HCT116 (cell line): Measurements from ENCODE around the gene MRPS27. TPM values are rescaled to one million over a fixed set of nuclear protein-coding genes. Genes with fewer than 3 reads are reported as not detected.

ENCODE experiments used
- ATAC-seq: fragments of 200-7000 bp; cut with Tn5 transposase; 2 replicates; pipeline ENCODE4 v1.9.1; 2020; ENCODE audit warnings: mild to moderate bottlenecking, moderate library complexity
- BruUV-seq: library from RNA; stranded (reverse); fragments of 400-500 nt; replicated peaks from 2 replicates; lab custom pipeline; 2021; lab: Mats Ljungman, UMichigan
- CTCF ChIA-PET: fragments of 300-600 bp; sonication (Branson Sonifier 250); formaldehyde crosslinking; loops from one replicate; lab custom pipeline; 2021; ENCODE audit warnings: antibody characterized with exemption; lab: Charles Lee
- POLR2A ChIA-PET: fragments of 300-600, 350-600 bp; sonication (Branson Sonifier 250); formaldehyde crosslinking; loops from one replicate; lab custom pipeline; 2021; ENCODE audit warnings: antibody characterized with exemption; lab: Charles Lee
- RAD21 ChIA-PET, 2 experiments: fragments of 300-600 bp; sonication (Branson Sonifier 250); formaldehyde crosslinking; loops; one replicate each; lab custom pipeline; 2023; ENCODE audit warnings: low total read pairs in 2 of 2; ENCODE audit not compliant: uncharacterized antibody in 2 of 2, unreplicated experiment in 2 of 2, low non-redundant PET in 1 of 2; lab: Charles Lee
- DNase-seq: peaks from one replicate; pipeline ENCODE4 v3.0.0-alpha.2; 2010; ENCODE audit warnings: low read depth, low spot score
- H2AFZ ChIP-seq: fragments of 200-600 bp; shearing (Covaris generic), sonication (generic); 2 replicates; pipeline ENCODE4 v1.6.1; 2017; ENCODE audit warnings: low read depth, mixed run types, mixed read lengths, antibody characterized with exemption, low read length; ENCODE audit not compliant: poor library complexity, severe bottlenecking
- H3K27ac ChIP-seq: 2 replicates; pipeline ENCODE4 v1.5.1; 2012; ENCODE audit warnings: low read depth, low read length
- H3K27me3 ChIP-seq: fragments of 200-600 bp; sonication (generic); 2 replicates; pipeline ENCODE4 v1.6.1; 2016; ENCODE audit warnings: mixed run types, low read length, mixed read lengths; ENCODE audit not compliant: insufficient read depth
- H3K36me3 ChIP-seq, 2 experiments: fragments of 200-500 bp in 1 of 2; fragments of 200-600 bp in 1 of 2; sonication (Bioruptor generic) in 1 of 2; sonication (generic) in 1 of 2; 2 replicates each; pipeline versions ENCODE4 v1.5.1 to v1.6.1; 2014 to 2016; ENCODE audit warnings: low read length in 2 of 2, inconsistent platforms in 1 of 2, mixed read lengths in 1 of 2, mixed run types in 1 of 2; ENCODE audit not compliant: insufficient read depth in 2 of 2, control insufficient read depth in 1 of 2
- H3K4me1 ChIP-seq, 2 experiments: fragments of 200-600 bp in 1 of 2; sonication (generic) in 1 of 2; 2 replicates each; pipeline versions ENCODE4 v1.5.1 to v1.6.1; 2012 to 2017; ENCODE audit warnings: low read length in 2 of 2, inconsistent platforms in 1 of 2, mild to moderate bottlenecking in 1 of 2, mixed read lengths in 1 of 2, mixed run types in 1 of 2, moderate library complexity in 1 of 2; ENCODE audit not compliant: insufficient read depth in 2 of 2, control insufficient read depth in 1 of 2
- H3K4me2 ChIP-seq: fragments of 200-600 bp; sonication (generic); 2 replicates; pipeline ENCODE4 v1.6.1; 2017; ENCODE audit warnings: mixed run types, low read length, mixed read lengths
- H3K4me3 ChIP-seq, 2 experiments: fragments of 200-600 bp in 1 of 2; sonication (generic) in 1 of 2; replicated peaks in 1 of 2; 2 replicates each; pipeline ENCODE4 v1.5.1; 2011 to 2016; ENCODE audit warnings: low read length in 2 of 2, control low read depth in 1 of 2, low read depth in 1 of 2, mild to moderate bottlenecking in 1 of 2, mixed read lengths in 1 of 2, mixed run types in 1 of 2
- H3K79me2 ChIP-seq: fragments of 200-600 bp; sonication (generic); 2 replicates; pipeline ENCODE4 v1.6.1; 2017; ENCODE audit warnings: mild to moderate bottlenecking, mixed run types, low read length, moderate library complexity, mixed read lengths; ENCODE audit not compliant: insufficient read depth
- H3K9ac ChIP-seq: fragments of 200-600 bp; sonication (generic); 2 replicates; pipeline ENCODE4 v1.6.1; 2016; ENCODE audit warnings: low read length, mixed read lengths
- H3K9me2 ChIP-seq: fragments of 200-600 bp; sonication (generic), shearing (Covaris generic); 2 replicates; pipeline ENCODE4 v1.6.1; 2017; ENCODE audit warnings: mixed run types, mild to moderate bottlenecking, moderate library complexity; ENCODE audit not compliant: insufficient read depth
- H3K9me3 ChIP-seq, 2 experiments: fragments of 200-500 bp in 1 of 2; fragments of 200-600 bp in 1 of 2; sonication (Bioruptor generic) in 1 of 2; sonication (generic) in 1 of 2; 2 replicates each; pipeline ENCODE4 v1.6.1; 2014 to 2017; ENCODE audit warnings: low read length in 2 of 2, mixed read lengths in 2 of 2, inconsistent platforms in 1 of 2, low read depth in 1 of 2, mild to moderate bottlenecking in 1 of 2, mixed run types in 1 of 2, moderate library complexity in 1 of 2; ENCODE audit not compliant: control insufficient read depth in 1 of 2, insufficient read depth in 1 of 2
- H4K20me1 ChIP-seq: fragments of 200-600 bp; sonication (generic), shearing (Covaris generic); 2 replicates; pipeline ENCODE4 v1.6.1; 2017; ENCODE audit warnings: mixed run types, mild to moderate bottlenecking, moderate library complexity; ENCODE audit not compliant: insufficient read depth
- ATF3 ChIP-seq: IDR thresholded peaks from 2 replicates; pipeline ENCODE4 v1.6.1; 2012
- CBX3 ChIP-seq: IDR thresholded peaks from 2 replicates; pipeline ENCODE4 v1.6.1; 2012; ENCODE audit warnings: low read depth
- CEBPB ChIP-seq: IDR thresholded peaks from 2 replicates; pipeline ENCODE4 v1.6.1; 2012; ENCODE audit warnings: low read depth
- CTCF ChIP-seq, 3 experiments: fragments of 200-600 bp in 1 of 3; sonication (generic) in 1 of 3; IDR thresholded peaks in 2 of 3; conservative IDR thresholded peaks in 1 of 3; 2 replicates each; pipeline ENCODE4 v1.5.1; 2012 to 2017; ENCODE audit warnings: low read depth in 2 of 3, low read length in 2 of 3, antibody characterized with exemption in 1 of 3, borderline replicate concordance in 1 of 3, control low read depth in 1 of 3, mild to moderate bottlenecking in 1 of 3, mixed read lengths in 1 of 3, mixed run types in 1 of 3, moderate library complexity in 1 of 3; ENCODE audit not compliant: insufficient read depth in 1 of 3
- ELF1 ChIP-seq: IDR thresholded peaks from 2 replicates; pipeline ENCODE4 v1.6.1; 2012; ENCODE audit warnings: low read depth, borderline replicate concordance
- EZH2 ChIP-seq: fragments of 200-600 bp; sonication (generic); IDR thresholded peaks from 2 replicates; pipeline ENCODE4 v1.6.1; 2017; ENCODE audit warnings: antibody characterized with exemption, mixed run types
- FOSL1 ChIP-seq: IDR thresholded peaks from 2 replicates; pipeline ENCODE4 v1.6.1; 2012; ENCODE audit warnings: low read depth
- JUND ChIP-seq: IDR thresholded peaks from 2 replicates; pipeline ENCODE4 v1.6.1; 2012
- POLR2A ChIP-seq: IDR thresholded peaks from 2 replicates; pipeline ENCODE4 v1.7.0; 2011; ENCODE audit warnings: borderline replicate concordance; ENCODE audit not compliant: insufficient read depth, insufficient read length; ENCODE audit errors: extremely low read depth
- SIN3A ChIP-seq: IDR thresholded peaks from 2 replicates; pipeline ENCODE4 v1.6.1; 2012; ENCODE audit warnings: low read depth
- SP1 ChIP-seq: IDR thresholded peaks from 2 replicates; pipeline ENCODE4 v1.6.1; 2012; ENCODE audit warnings: low read depth
- SRF ChIP-seq: IDR thresholded peaks from 2 replicates; pipeline ENCODE4 v1.6.1; 2012; ENCODE audit warnings: low read depth
- TCF7L2 ChIP-seq: IDR thresholded peaks from 2 replicates; pipeline ENCODE4 v1.7.0; 2011; ENCODE audit warnings: borderline replicate concordance, inconsistent platforms; ENCODE audit not compliant: insufficient read depth, insufficient read length; ENCODE audit errors: extremely low read depth
- YY1 ChIP-seq: IDR thresholded peaks from 2 replicates; pipeline ENCODE4 v1.6.1; 2011; ENCODE audit warnings: low read length, low read depth, moderate library complexity, mild to moderate bottlenecking; ENCODE audit not compliant: insufficient replicate concordance; ENCODE audit errors: extremely low read depth
- ZBTB33 ChIP-seq: IDR thresholded peaks from 2 replicates; pipeline ENCODE4 v1.6.1; 2011; ENCODE audit warnings: mild to moderate bottlenecking, low read length, moderate library complexity; ENCODE audit not compliant: insufficient replicate concordance; ENCODE audit errors: extremely low read depth
- ZFX ChIP-seq: fragments of 450-650 bp; IDR thresholded peaks from 2 replicates; pipeline ENCODE4 v1.6.1; 2017
- intact Hi-C: fragments of 100-400 bp; cut with micrococcal nuclease; formaldehyde crosslinking; loops from 2 replicates; pipeline ENCODE4 v1.10.0; 2022
- total RNA-seq: library from RNA; stranded (reverse); gene quantifications from one replicate; pipeline ENCODE4 v1.2.1, GENCODE V29; 2021; ENCODE audit not compliant: unreplicated experiment
- TF ChIP-seq, protein P1 (sequence below): IDR thresholded peaks from 2 replicates; pipeline ENCODE4 v1.6.1; 2012
- TF ChIP-seq, protein P2 (sequence below): IDR thresholded peaks from 2 replicates; pipeline ENCODE4 v1.6.1; 2012; ENCODE audit warnings: low read depth

The MRPS27 gene
- total RNA-seq, 1 experiment from 2014 or later = 113 TPM

DNA sequence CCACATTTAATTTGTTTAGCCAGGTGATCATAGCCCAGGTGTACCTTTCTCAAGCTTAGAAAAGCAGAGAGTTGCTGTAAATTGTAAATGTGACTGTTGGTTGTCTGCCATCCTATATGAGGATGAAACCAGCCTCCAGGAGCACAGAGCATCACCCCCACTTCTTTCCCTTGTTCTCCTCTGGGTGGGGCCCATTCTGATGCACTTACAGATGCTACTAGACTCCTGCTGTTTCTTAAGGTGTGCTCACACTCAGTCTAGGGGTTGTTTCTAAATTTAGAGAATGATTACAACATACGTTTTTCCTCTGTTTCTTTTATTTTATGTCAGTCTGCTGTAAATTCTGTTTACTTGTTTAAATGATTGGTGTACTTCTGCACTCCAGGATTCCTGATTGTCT lies 10.7 kb upstream of the MRPS27 start:
- no peak overlapping the region for H2AFZ ChIP-seq
- no peak overlapping the region for H3K4me3 ChIP-seq
- ChIA-PET RAD21 (no interaction called here), CTCF (no interaction called here), POLR2A (no interaction called here)
- H3K27ac ChIP-seq = no peak overlapping the region
- no peak for TF ChIP-seq TCF7L2
- TF ChIP-seq ELF1 = no peak
- TF ChIP-seq ZBTB33 = no peak
- TF ChIP-seq, protein P1, sequence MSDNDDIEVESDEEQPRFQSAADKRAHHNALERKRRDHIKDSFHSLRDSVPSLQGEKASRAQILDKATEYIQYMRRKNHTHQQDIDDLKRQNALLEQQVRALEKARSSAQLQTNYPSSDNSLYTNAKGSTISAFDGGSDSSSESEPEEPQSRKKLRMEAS = no peak
- no peak for TF ChIP-seq POLR2A
- TF ChIP-seq EZH2 = no peak
- no peak for TF ChIP-seq SIN3A
- no peak for TF ChIP-seq YY1
- no peak for TF ChIP-seq CBX3
- no peak for TF ChIP-seq FOSL1
- TF ChIP-seq CEBPB = no peak
- no peak for TF ChIP-seq JUND
- TF ChIP-seq SP1 = no peak
- TF ChIP-seq, protein P2, sequence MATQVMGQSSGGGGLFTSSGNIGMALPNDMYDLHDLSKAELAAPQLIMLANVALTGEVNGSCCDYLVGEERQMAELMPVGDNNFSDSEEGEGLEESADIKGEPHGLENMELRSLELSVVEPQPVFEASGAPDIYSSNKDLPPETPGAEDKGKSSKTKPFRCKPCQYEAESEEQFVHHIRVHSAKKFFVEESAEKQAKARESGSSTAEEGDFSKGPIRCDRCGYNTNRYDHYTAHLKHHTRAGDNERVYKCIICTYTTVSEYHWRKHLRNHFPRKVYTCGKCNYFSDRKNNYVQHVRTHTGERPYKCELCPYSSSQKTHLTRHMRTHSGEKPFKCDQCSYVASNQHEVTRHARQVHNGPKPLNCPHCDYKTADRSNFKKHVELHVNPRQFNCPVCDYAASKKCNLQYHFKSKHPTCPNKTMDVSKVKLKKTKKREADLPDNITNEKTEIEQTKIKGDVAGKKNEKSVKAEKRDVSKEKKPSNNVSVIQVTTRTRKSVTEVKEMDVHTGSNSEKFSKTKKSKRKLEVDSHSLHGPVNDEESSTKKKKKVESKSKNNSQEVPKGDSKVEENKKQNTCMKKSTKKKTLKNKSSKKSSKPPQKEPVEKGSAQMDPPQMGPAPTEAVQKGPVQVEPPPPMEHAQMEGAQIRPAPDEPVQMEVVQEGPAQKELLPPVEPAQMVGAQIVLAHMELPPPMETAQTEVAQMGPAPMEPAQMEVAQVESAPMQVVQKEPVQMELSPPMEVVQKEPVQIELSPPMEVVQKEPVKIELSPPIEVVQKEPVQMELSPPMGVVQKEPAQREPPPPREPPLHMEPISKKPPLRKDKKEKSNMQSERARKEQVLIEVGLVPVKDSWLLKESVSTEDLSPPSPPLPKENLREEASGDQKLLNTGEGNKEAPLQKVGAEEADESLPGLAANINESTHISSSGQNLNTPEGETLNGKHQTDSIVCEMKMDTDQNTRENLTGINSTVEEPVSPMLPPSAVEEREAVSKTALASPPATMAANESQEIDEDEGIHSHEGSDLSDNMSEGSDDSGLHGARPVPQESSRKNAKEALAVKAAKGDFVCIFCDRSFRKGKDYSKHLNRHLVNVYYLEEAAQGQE = no peak
- no peak for TF ChIP-seq SRF
- no peak for TF ChIP-seq ZFX
- no peak for TF ChIP-seq ATF3
- no peak for TF ChIP-seq CTCF (IDR thresholded peaks at IDR 0.05 in 2 of 3, conservative IDR thresholded peaks at IDR 0.05 in 1 of 3; ENCODE audit: borderline replicate concordance in 1 of 3, insufficient read depth in 1 of 3, low read depth in 2 of 3, low read length in 2 of 3)
- H3K4me1 ChIP-seq = no peaks in the 10 kb centered on the region
- no TSS peak for BruUV-seq
- DNase-seq (no peak), ATAC-seq (no peak)
- H3K36me3 ChIP-seq = peaks cover 6 to 25% of the 10 kb centered on the region in 2 experiments; a peak in 3 of 4 replicates
- H3K9me2 ChIP-seq = no peaks in the 10 kb centered on the region
- H3K4me2 ChIP-seq = no peak overlapping the region
- no peaks in the 10 kb centered on the region; the same call in 1 of the 2 replicates for H3K79me2 ChIP-seq
- intact Hi-C loops = no loop called here
- H3K9me3 ChIP-seq = no peaks in the 10 kb centered on the region
- H3K9ac ChIP-seq = no peak overlapping the region
- H3K27me3 ChIP-seq = no peaks in the 10 kb centered on the region
- H4K20me1 ChIP-seq = no peaks in the 10 kb centered on the region
